Cardiac fibroblast (primary cell): ENCODE results near the gene ZNF236.
A peak's percentile ranks its signal among the peaks of the same experiment; 100 is the strongest.

Source experiments
- DNase-seq, 2 donors: peaks; one replicate each; pipeline versions ENCODE4 v3.0.0 to v3.0.0-alpha.2; 2010; ENCODE audit warnings: low read depth in 2 of 2
- H3K4me3 ChIP-seq, 2 donors: replicated peaks in 1 of 2; 1 replicate in 1 of 2; 2 replicates in 1 of 2; pipeline ENCODE4 v1.5.1; 2011; ENCODE audit warnings: low read depth in 2 of 2, low read length in 2 of 2, mild to moderate bottlenecking in 2 of 2, moderate library complexity in 1 of 2
- TF ChIP-seq, protein P1 (sequence below): IDR thresholded peaks from one replicate; pipeline ENCODE4 v1.5.1; 2011; ENCODE audit warnings: low read depth, mild to moderate bottlenecking, low read length, inconsistent platforms

The ZNF236 gene

DNA sequence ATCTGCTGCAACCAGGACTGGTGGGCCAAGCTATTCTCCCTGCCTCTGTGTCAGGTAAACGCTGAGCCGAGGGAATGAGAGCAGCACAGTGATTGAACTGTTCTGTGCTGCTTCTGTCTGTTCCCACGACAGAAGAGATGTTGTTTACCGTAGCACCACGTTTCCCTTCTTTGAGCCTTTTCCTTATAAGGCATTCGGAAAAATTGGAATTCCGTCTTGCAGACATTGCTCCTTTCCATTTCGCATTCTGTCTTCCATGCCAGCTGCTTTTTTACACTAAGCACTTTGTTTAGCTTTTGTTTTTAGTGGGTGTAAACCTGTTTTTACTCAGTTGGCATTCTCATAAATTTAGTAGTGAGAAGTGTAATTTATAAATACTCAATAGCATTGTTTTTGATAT lies 103.1 kb downstream of the ZNF236 start:
- H3K4me3 ChIP-seq: no peak overlapping the region
- TF ChIP-seq, protein P1, sequence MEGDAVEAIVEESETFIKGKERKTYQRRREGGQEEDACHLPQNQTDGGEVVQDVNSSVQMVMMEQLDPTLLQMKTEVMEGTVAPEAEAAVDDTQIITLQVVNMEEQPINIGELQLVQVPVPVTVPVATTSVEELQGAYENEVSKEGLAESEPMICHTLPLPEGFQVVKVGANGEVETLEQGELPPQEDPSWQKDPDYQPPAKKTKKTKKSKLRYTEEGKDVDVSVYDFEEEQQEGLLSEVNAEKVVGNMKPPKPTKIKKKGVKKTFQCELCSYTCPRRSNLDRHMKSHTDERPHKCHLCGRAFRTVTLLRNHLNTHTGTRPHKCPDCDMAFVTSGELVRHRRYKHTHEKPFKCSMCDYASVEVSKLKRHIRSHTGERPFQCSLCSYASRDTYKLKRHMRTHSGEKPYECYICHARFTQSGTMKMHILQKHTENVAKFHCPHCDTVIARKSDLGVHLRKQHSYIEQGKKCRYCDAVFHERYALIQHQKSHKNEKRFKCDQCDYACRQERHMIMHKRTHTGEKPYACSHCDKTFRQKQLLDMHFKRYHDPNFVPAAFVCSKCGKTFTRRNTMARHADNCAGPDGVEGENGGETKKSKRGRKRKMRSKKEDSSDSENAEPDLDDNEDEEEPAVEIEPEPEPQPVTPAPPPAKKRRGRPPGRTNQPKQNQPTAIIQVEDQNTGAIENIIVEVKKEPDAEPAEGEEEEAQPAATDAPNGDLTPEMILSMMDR: no peak
- no peak for DNase-seq

DNA sequence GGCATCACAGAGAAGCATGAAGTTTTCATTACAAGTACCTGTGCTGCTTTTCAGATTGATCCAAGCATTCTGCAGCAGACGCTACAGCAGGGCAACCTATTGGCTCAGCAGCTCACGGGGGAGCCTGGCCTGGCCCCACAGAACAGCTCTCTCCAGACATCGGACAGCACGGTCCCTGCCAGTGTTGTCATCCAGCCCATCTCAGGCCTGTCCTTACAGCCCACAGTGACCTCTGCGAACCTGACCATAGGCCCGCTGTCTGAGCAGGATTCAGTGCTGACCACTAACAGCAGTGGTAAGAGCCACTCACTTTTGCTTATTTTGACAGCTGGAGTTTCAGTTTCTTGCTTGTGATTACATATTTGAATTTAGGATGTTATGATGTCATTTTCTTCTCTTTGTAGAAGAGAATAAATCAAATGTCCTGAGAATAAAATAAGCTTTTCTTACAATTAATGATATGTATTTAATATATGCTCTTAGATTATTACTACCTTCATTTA lies 104.9 kb downstream of the ZNF236 start:
- no peak overlapping the region for H3K4me3 ChIP-seq
- DNase-seq: no peak
- TF ChIP-seq, protein P1: no peak

DNA sequence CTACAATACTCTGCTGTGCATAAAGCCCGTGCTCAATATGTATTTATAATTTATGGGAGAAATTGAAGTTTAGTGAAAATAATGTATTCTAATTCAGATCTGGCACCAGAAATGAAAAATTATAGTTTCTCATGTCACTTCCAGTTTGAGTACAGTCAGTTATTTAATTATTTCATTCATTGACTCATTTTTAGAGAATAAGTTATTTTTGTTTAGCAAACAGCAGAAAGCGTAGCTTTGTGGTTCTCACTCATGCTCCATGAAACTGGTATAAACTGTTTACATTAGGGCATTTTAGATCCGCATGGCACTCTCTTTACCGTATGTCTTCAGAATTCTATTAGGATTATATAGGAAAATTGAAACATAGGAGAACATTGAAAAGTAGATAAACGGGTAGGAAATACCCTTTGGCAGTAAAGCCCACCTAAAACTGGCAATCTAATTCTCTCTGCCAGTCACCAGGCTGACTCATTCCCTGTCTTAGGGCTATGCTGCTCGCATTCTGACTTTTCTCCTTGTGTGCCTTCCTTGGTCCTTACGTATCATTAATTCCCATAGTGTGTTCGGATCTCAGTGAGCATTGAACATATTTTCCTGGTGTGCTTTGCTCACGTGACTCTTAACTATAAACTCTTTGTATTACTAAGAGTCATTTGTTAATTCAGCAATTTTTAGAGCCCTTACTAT lies 106.0 kb downstream of the ZNF236 start:
- no peak overlapping the region for H3K4me3 ChIP-seq
- no peak for DNase-seq
- TF ChIP-seq, protein P1: no peak

DNA sequence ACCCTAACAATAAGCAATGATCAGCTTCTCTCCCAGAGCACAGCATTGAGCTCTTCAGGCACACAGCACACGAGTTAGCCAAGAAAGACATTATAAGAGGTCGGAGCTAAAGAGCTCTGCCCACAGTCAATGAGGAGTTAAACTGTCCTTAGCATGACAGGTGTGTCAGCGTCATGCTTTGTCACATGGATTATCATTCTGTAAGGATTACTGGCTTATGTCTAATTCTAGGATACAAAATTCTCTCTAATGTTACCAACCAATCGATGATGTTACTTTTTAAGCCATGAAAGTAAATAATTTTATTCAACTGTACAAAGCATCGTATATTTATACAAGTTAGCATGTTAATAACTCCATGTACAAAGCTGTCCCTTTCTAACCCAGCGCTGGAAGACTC lies 108.8 kb downstream of the ZNF236 start:
- TF ChIP-seq, protein P1: no peak
- H3K4me3 ChIP-seq: no peak overlapping the region
- DNase-seq: no peak

DNA sequence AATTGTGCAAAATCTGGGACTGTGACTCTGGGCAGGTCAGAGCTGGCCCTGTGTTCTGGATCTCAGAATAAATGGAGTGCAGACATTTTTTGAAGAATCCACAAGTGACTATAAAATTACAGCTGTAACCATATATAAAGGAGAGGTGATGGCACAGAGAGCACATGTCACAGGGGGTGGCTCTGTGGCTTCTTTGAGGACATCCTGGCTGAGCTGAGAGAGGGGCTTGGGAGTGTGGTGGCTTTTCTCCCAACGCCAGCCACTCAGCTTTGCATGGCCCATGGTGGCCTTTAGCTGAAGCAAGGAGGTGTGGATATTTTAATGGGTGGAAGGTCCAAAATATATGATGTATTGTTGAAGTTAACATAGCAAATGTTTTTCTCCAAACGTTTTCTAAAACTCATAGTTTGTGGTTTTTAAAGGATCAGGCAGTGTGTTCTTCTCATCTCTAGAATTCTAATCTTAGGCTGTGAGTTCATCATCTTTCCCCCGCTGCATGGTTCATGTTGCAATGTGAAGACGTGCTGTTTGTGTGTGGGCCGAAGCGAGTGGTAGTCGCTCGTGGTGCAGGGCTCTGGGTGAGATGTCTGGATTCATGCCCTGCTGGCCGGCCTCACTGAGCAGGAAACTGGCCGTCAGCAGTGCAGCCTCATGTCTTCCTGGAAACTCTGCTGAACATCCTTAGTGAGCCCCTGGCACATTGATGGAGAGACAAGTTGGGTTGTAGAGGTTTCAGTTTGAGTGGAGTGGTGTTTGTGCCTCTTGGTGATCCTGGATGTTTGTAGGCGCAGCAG lies 109.9 kb downstream of the ZNF236 start:
- TF ChIP-seq, protein P1: no peak
- DNase-seq: peak; percentile 62 to 95
- H3K4me3 ChIP-seq: no peak overlapping the region

DNA sequence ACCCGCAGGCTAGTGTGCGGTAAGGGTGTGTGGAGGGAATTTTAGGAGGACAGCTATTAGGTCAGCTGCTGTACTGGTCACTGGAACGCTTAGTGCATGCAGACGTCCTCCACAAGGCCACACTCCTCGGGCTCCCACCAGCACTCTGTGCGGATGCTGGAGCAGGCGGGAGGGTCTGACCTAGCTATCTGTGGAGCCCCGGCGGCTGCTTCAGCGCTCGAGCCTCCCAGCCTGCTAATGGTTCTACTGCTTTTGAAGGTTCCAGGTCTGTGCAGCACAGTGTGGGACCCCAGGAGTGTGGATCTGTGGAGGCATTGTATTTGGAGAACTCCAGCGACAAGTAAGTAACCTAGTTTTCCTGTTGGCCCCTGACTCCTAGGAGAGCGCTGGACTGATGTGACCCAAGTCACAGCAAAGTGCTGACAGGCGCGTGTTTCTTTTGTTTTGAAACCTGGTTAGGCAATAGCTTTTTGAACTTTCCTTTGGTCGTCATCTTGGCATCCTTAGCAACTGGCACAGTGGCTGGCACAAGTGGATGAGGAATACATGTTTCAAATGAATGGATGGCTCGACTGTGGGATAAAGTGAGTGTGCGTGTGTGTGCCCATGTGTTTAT lies 113.5 kb downstream of the ZNF236 start:
- TF ChIP-seq, protein P1: no peak
- no peak overlapping the region for H3K4me3 ChIP-seq
- no peak for DNase-seq
